HG03159 (cell line): Measurements from ENCODE around the gene SCN3A.

Experiments
- ATAC-seq: cut with Tn5 transposase; IDR thresholded peaks from one replicate; pipeline ENCODE4 v1.9.1; 2021; ENCODE audit warnings: mild to moderate bottlenecking, moderate library complexity; ENCODE audit not compliant: unreplicated experiment

The SCN3A gene

DNA sequence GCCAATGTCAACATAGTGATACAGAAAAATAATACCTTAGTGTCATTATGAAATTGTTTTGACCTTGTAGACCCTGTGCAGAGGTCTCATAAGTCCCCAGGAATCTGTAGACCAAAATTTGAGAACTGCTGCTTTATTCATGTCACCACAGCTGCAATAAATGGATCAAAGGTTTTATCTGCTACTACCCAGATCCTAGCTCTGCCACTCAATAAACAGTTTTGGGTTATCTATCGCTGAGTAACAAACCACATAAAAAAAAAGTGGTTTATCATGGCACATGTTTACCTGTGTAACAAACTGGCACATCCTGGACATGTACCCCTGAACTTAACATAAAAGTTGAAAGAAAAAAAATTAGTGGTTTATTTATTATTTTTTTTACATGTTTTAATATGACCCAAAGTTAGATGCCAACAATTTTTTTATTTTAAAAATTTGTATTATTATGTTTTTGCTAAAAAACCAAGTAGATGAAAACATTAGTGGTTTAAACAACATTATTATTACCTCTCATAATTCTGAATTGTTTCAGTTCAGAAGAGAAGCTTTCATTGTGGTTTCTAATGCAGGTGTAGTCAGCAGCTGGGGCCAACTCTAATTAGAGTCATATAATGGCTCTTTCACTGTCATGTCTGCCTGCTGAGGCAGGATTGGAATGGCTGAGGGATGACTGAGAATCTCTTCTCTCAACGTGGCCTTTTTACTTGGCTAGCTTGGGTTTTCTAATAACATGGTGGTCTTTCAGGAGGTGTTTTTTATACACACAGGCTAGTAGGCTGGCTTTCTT is 145.2 kb downstream of the SCN3A start:
- ATAC-seq: no peak

DNA sequence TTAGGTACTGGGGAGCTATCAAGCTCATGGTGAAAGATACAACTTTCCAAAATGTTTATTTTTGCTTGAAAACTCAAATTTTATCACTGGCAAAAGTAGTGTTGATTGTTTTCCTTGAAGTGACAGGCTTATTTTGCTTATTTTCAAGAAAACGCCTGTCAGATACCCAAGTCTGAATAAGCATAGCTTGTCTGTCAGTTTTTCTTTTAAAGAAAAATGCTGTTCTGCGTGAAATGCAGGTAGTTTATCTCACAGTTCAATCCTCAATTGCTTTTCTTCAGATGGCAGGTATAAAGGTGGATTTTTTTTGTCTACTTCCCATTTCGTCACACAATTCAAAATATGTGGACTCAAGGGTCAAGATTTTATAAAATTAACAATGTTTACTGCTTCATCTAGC is 145.9 kb downstream of the SCN3A start:
- ATAC-seq: no peak

DNA sequence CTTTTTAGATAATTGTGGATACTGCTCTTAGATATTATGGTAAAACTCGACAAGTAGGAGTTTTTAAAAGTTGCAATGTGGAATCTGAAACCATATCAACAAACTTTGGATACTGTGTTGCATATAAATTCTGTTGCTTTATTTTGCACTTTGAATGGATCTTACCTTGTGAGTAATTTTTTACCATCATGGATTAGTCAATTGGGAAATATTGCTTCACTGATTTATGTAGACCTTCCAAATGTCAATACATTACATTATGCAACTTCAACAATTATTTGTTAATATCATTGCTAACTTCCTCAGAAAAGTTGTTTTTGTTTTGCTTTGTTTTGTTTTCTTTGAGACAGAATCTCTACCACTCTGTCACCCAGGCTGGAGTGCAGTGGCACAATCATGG is 146.5 kb downstream of the SCN3A start:
- ATAC-seq: no peak

DNA sequence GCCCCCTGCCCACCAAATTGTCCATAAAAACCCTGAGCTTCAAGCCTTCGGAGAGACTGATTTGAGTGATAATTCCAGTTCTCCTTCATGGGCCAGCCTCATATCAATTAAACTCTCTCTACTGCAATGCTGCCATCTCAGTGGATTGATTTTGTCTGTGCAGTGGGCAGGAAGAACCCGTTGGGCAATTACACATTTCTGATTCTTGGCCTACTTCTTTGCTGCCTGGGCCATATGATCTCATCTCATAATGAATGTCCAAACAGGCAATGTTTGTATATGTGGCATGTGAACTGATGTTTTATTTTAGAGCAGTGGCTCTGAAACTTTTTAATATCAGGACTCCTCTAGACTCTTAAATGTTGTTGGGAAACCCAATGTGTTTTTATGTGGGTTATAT is 147.3 kb downstream of the SCN3A start:
- ATAC-seq: no peak

DNA sequence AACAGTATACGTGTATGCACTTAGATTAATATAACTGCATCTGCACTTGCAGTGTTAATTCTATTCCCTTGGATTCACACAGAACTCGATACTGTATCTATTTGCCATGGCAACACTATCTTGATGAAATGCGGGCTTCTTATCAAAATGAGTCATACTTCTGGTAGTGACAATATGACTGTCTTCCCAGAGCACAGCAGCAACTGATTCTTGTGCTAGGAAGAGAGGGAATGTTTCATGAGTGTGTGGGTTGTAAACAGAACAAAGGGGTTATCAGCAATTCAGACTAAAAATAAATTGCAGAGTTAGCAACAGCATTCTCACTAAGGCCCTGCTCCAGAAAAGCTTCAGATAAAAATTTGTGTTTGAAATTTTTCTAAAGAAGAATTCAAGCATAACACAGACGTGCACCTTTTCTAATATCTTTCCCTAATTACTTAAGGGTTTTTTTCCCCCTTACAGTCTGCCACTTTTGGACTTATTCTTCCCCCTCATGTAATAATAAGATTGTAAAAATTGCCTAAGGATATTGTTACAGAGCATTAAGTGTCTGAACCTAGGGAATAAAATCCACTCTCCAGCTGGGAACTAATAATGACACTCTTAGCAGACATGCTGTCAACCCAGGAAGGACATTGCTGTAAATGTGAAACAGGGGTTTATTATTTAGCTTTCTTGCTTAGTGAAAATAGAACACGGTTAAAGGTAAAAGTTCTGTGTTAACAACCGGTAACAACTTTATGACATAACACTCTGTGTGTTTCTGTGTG is 148.6 kb downstream of the SCN3A start:
- ATAC-seq: no peak

GRCh38 chr2:165054652-165055051 is 149.2 kb downstream of the SCN3A start:
- no peak for ATAC-seq

DNA sequence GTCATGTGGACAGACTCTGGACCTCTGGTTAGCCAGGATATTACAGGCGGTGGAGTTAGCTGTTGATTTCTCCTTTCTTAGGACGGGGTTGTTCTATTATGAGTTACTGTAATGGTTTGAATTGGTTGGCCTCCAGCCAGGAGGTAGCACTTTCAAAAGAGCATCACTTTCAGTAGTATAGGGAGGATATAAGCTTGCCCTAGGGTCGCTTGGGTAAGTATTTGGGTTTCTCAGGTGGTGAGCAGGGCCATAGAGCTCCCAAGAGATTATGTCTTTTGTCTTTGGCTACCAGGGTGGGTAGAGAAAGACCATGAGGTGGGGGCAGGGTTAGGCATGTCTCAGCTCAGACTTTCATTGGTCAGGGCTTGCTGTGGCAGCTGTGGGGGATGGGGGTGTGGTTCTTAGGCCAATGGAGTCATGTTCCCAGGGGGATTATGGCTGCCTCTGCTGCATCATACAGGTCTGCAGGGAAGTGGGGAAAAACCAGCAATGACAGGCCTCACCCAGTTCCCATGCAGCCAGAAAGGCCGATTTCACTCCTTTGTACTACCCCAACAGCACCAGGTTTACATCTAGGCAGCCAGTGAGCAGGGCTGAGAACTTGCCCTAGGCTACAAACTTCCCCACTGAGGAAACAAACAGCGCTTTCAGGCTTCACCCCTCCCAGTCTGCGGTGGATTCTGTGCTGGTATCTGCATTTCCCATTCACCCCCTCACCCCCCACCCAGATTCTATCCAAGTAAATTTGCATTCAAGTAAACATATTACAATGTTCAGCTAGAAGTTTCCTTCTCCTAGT is 159.1 kb downstream of the SCN3A start:
- no peak for ATAC-seq
